HEK293 (cell line): ENCODE results near the gene CPLX3.
A peak's percentile ranks its signal among the peaks of the same experiment; 100 is the strongest.

Experiments
- CTCF ChIA-PET: fragments of 350-600 bp; formaldehyde crosslinking; extraction: SDS; loops from one replicate; lab custom pipeline; 2021; ENCODE audit warnings: antibody characterized with exemption; lab: Yijun Ruan, JAX
- POLR2A ChIA-PET: fragments of 300-600 bp; formaldehyde crosslinking; extraction: SDS; loops from one replicate; lab custom pipeline; 2020; ENCODE audit warnings: antibody characterized with exemption, inconsistent platforms; lab: Yijun Ruan, JAX
- H3K27ac ChIP-seq: fragments of 200-500 bp; sonication (Bioruptor generic); 2 replicates; pipeline ENCODE4 v1.5.1; 2014; ENCODE audit warnings: low read depth, low read length, control low read depth, inconsistent platforms; ENCODE audit errors: extremely low read depth
- H3K36me3 ChIP-seq, 2 experiments: fragments of 200-500 bp in 1 of 2; sonication (Bioruptor generic) in 1 of 2; 1 replicate in 1 of 2; 2 replicates in 1 of 2; pipeline ENCODE4 v1.5.1; 2014 to 2017; ENCODE audit warnings: inconsistent platforms in 2 of 2, low read length in 2 of 2; ENCODE audit not compliant: control insufficient read depth in 2 of 2, insufficient read depth in 1 of 2
- H3K4me1 ChIP-seq: fragments of 200-500 bp; sonication (Bioruptor generic); 2 replicates; pipeline ENCODE4 v1.5.1; 2014; ENCODE audit warnings: mild to moderate bottlenecking, low read length, inconsistent platforms; ENCODE audit not compliant: control insufficient read depth, insufficient read depth
- H3K4me3 ChIP-seq: 2 replicates; pipeline ENCODE4 v1.5.1; 2011; ENCODE audit warnings: low read depth, mild to moderate bottlenecking, control low read depth, low read length, moderate library complexity
- H3K9me3 ChIP-seq: fragments of 200-500 bp; sonication (Bioruptor generic); 2 replicates; pipeline ENCODE4 v1.5.1; 2014; ENCODE audit warnings: low read depth, low read length, inconsistent platforms; ENCODE audit not compliant: control insufficient read depth, insufficient read depth
- PRDM6 ChIP-seq: fragments of 450-650 bp; formaldehyde crosslinking; IDR thresholded peaks from 2 replicates; pipeline ENCODE4 v1.5.1; 2017; ENCODE audit warnings: missing biosample characterization, missing genetic modification characterization
- TRIM28 ChIP-seq: IDR thresholded peaks from 2 replicates; pipeline ENCODE4 v1.6.1; 2011; ENCODE audit warnings: low read length, control low read depth, borderline replicate concordance
- ZBTB8A ChIP-seq: fragments of 450-650 bp; formaldehyde crosslinking; IDR thresholded peaks from 2 replicates; pipeline ENCODE4 v1.5.1; 2016; ENCODE audit warnings: missing biosample characterization, missing genetic modification characterization
- ZIC2 ChIP-seq: fragments of 450-650 bp; formaldehyde crosslinking; IDR thresholded peaks from 2 replicates; pipeline ENCODE4 v1.5.1; 2016; ENCODE audit warnings: missing biosample characterization, missing genetic modification characterization
- ZNF155 ChIP-seq: fragments of 450-650 bp; formaldehyde crosslinking; IDR thresholded peaks from 2 replicates; pipeline ENCODE4 v1.5.1; 2016; ENCODE audit warnings: missing biosample characterization, missing genetic modification characterization
- ZNF26 ChIP-seq: fragments of 450-650 bp; formaldehyde crosslinking; IDR thresholded peaks from 2 replicates; pipeline ENCODE4 v1.5.1; 2016; ENCODE audit warnings: missing biosample characterization, missing genetic modification characterization
- ZNF280C ChIP-seq: fragments of 450-650 bp; formaldehyde crosslinking; IDR thresholded peaks from 2 replicates; pipeline ENCODE4 v1.5.1; 2016; ENCODE audit warnings: missing biosample characterization, missing genetic modification characterization
- ZNF391 ChIP-seq: fragments of 450-650 bp; formaldehyde crosslinking; IDR thresholded peaks from 2 replicates; pipeline ENCODE4 v1.5.1; 2016; ENCODE audit warnings: low read depth, missing biosample characterization, missing genetic modification characterization, borderline replicate concordance
- ZNF488 ChIP-seq: fragments of 450-650 bp; formaldehyde crosslinking; IDR thresholded peaks from 2 replicates; pipeline ENCODE4 v1.5.1; 2016; ENCODE audit warnings: missing biosample characterization, missing genetic modification characterization
- ZNF610 ChIP-seq: fragments of 450-650 bp; formaldehyde crosslinking; IDR thresholded peaks from 2 replicates; pipeline ENCODE4 v1.5.1; 2016; ENCODE audit warnings: missing biosample characterization, missing genetic modification characterization, borderline replicate concordance
- ZNF677 ChIP-seq: fragments of 450-650 bp; IDR thresholded peaks from 2 replicates; pipeline ENCODE4 v1.5.0; 2018; ENCODE audit warnings: missing biosample characterization, mild to moderate bottlenecking, missing genetic modification characterization, moderate library complexity
- ZNF792 ChIP-seq: fragments of 450-650 bp; formaldehyde crosslinking; IDR thresholded peaks from 2 replicates; pipeline ENCODE4 v1.5.1; 2016; ENCODE audit warnings: missing biosample characterization, missing genetic modification characterization

Gene CPLX3

GRCh38 chr15:74783072-74783807 lies 43.2 kb upstream of the CPLX3 start (continued):
- TF ChIP-seq ZNF26 (tag by site-specific recombination) (no peak), ZNF677 (no peak), ZNF488 (no peak), ZNF280C (tag by site-specific recombination) (no peak), ZNF792 (tag by site-specific recombination) (no peak), ZNF155 (tag by site-specific recombination) (no peak), ZNF391 (tag by site-specific recombination) (0 out of 2 replicates have a peak, but pooled peaks have one; percentile 17), ZBTB8A (0 out of 2 replicates have a peak, but pooled peaks have one; percentile 36)
- TF ChIP-seq, all 188 proteins: peak for 27

GRCh38 chr15:74783808-74784175 lies 42.6 kb upstream of the CPLX3 start:
- Histone ChIP-seq H3K4me3 (no peak overlapping the region; the same call in 1 of the 2 replicates), H3K9me3 (no peaks in the 10 kb centered on the region), H3K27ac (peak overlapping the region; percentile 70; the same call in 1 of the 2 replicates), H3K36me3 (peaks cover 0 to 25% of the 10 kb centered on the region in 2 experiments; a peak in 1 of 3 replicates), H3K4me1 (peaks cover 33% of the 10 kb centered on the region)
- ChIA-PET POLR2A (interaction anchor here (0.5 to 1.0 kb wide), 3 partner anchors 12 to 251 kb away, joined by 3 to 6 read pairs (median 5); no protein-coding TSS in a partner anchor), CTCF (interaction anchor here (0.7 to 25.7 kb wide), 9 partner anchors 6 to 327 kb away, joined by 3 to 649 read pairs (median 4); partner anchors contain the start of gene CSK)
- TF ChIP-seq ZIC2 (tag by site-specific recombination) (peak; percentile 97), ZNF610 (tag by site-specific recombination) (no peak), ZNF391 (tag by site-specific recombination) (0 out of 2 replicates have a peak, but pooled peaks have one; percentile 5), TRIM28 (no peak), PRDM6 (tag by site-specific recombination) (no peak), ZNF488 (0 out of 2 replicates have a peak, but pooled peaks have one; percentile 7)
